Activated CD4-positive, alpha-beta T cell treated with anti-CD3 and anti-CD28 coated beads, Interleukin-2, Interleukin-6, amounts not matched to agents 100 ng/mL and 50 ng/mL, durations not matched to agents 16 hours and 8 hours (primary cell): ENCODE measurements around the gene ZNF593.
A peak's percentile ranks its signal among the peaks of the same experiment; 100 is the strongest.

Experiments used
- DNase-seq: peaks from one replicate; pipeline ENCODE4 v3.0.0-alpha.2; 2020

Gene ZNF593

GRCh38 chr1:26169669-26170471 is at the start of gene ZNF593:
Gene ZNF593 (plus strand): TSS chr1:26169908. CDS start chr1:26169984, 76 bp downstream.
- peak; percentile 95 for DNase-seq

- DNase-seq: no peak
These were observed 47.6 kb upstream of the ZNF593 start for GRCh38 chr1:26121854-26122773.

DNA sequence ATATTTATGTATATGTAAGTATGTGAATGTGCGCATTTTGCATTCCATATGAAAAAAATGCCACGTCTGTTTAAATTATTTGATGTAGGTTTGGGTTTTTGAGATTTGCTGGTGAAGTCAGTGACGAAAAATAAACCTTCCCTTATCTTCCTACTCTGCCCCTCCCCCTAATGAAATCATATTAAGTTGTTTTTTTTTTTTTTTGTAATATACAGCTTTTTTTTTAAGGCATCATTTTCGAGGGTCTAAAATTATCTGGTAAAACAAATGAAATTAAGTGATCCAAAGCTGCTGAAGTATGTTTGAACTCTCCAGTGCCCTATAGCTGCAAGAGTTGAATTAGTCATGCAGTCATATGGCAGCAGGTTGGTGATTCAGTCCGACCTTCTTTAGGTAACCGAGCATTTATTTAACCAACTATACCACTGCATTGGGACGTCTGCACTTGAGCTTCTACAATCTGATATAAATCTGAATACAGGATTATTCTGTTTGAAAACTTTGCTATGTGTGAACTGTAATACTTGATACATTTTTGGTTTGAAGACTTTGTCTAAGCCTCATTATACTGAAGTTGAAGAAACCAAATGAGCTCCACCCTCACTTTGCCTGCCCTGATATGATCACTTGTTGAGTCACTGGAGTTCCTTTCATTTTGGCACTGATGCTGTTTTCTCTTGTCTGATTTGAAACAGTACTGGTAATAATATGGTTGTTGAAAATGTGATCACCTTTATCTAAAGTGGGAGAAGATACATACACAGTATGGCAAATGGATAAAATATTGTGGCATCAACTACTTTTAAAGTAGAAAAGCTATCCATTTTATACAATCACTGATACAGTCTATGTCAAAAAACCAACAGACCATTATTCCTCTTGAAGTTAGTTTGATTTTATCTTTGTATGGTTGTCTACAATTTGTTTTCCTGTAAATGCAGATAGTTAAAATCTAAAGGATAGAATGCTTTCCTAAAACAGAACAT is 46.4 kb upstream of the ZNF593 start:
- DNase-seq: peak; percentile 59

DNA sequence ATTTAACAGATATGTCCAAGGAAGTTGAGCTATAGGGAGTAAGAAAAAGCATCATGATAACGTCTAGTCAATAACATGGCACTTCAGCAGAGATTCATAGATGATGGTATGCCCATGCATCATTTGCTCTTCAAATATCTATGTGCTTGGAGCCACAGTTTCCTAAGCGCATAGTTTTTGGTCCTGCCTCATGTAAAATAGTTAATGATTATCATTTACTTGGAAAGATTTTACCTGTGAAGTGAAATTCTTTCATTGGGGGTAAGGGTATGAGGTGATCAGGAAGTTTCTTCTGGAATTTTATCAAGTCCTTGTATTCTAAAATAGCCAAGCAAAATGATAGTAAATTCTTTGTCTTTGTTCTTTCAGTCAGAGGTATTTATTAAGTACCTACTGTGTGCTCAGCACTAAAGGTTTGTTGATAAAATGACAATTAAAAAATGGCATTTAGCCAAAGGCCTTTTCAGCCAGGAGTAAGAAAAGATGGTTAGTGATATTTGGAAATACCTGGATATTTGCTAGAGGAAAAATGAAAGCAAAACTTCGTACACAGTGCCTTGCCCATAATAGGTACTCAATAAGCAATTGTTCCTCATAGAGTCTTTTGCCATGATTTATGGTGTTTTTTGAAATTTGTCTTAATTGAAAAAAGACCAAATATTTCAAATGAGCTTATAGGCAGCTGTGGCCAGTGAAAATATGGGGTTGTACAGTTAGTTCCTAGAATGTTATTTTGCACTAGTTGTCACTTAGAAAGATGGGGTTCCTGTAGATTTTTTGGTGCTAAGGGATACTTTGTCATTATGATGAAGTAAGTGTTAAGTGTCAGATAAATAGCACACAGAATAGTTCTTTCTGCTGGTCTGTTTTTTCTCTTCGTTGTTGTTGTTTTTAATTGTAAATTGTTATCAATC is 45.0 kb upstream of the ZNF593 start:
- DNase-seq: no peak

DNA sequence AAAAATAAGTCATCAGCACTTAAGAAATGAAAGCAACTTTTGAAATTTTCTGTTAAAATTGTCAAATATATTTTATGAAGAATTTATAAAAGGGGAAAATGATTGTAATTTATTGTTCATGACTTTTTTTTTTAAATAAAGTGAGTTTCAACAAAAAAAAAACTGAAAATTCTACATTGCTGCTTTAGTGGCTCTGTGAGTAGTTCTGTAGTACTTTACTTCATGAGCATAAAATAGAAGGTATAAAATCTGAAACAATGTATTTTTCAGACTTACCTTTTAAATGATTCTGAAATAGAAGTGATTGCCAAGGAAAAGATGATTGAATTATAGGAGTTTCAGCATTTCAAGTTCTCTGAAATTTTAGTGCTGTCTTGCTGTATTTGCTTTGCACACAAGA is 44.3 kb upstream of the ZNF593 start:
- DNase-seq: no peak

GRCh38 chr1:26125946-26126320 is 43.8 kb upstream of the ZNF593 start:
- no peak for DNase-seq

DNA sequence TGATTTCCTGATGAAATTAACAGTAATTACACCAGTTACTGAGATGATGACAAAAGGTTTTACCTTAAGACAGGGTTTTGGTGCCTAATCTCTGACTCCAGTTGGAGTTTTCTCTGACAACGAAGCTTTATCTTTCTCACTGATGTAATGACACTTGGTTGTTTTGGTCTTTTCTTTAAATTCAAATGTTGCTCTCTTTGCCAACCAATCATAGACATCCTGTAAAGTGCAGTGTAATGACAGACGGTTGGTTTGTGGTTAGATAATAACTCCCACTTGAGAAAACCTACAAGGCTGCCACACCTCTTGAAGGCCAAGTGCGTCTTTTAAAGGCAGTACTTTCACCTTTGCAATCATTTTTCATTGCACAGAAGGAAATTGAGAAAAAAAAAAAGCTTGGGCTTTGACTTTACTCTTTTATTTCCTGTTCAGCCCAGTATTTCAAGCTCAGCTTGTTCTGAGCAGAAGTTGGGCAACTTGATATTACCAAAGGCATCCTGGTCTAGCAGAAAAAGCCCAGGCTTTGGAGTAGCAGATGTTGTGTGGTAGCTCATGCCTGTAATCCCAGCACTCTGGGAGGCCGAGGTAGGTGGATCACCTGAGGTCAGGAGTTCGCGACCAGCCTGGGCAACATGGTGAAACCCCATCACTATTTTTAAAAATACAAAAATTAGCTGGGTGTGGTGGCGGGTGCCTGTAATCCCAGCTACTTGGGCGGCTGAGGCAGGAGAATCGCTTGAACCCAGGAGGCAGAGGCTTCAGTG is 43.2 kb upstream of the ZNF593 start:
- DNase-seq: peak; percentile 87

DNA sequence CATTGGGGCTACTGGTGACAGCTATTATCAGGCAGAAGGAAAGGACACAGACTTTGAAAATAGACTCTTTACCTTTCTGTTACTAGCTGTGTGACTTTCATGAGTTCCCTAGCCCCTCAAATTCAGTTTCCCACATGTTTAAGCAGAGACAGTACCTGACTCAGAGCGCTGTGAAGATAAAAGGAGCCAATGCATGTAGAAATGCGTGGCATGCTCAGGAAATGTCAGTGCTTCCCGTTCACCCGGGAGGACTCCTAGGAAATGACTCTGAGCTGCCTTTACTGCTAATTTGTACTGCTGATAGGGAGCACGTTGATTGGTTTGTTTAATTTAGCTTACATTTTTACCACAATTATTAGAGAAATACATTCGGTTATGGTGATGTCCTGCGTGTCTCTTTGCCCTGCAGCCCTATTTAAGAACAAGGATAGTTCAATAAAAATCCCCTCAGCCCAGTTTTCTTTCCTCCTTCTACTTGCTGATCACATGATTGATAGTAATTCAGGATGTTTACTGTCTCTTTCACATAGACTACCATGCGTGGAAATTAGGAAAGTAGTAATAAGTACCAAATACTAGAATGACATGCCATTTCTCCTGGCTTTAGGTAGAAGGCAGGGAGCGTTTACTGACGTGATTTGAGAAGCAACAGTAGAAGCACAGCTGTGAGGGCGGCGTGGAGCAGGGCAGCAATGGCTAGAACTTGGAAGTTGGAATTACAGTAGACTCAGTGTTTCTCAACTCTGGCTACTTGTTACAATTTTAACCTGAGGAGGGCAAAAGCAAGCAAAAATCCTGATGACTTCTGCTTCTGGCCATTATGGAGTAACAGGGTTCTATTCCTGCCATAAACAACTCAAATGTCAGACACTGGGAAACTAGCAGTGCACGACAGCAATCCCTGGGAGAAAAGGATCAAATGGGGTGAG is 42.2 kb upstream of the ZNF593 start:
- DNase-seq: peak; percentile 20

- no peak for DNase-seq
These were observed 39.9 kb upstream of the ZNF593 start for GRCh38 chr1:26129778-26130177.

GRCh38 chr1:26130695-26131094 is 39.0 kb upstream of the ZNF593 start:
- no peak for DNase-seq

DNA sequence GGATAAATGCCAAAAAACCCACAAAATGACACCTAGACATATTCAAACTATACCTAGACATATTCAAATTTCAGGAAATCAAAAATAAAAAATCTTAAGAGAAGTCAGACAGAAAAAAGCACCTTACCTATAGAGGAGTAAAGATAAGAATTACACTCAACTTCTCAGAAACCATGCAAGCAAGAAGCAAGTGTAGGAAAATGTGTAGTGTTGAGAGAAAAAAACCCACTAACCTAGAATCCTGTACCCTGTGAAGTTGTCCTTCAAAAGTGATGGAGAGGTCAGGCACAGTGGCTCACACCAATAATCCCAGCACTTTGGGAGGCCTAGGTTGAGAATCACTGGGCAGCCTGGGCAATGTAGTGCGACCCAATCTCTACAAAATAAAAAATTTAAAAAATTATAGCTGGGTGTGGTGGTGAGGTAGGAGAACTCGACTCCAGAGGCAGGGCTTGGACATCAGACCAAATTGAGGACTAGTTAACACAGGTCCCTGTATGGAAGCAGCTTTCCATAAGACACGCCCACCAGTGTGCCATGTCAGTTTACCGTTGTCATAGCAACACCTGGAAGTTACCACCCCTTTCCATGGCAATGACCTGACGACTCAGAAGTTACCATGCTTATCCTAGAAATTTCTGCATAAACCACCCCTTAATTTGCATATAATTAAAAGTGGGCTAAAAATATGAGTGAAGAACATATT is 37.4 kb upstream of the ZNF593 start:
- no peak for DNase-seq

DNA sequence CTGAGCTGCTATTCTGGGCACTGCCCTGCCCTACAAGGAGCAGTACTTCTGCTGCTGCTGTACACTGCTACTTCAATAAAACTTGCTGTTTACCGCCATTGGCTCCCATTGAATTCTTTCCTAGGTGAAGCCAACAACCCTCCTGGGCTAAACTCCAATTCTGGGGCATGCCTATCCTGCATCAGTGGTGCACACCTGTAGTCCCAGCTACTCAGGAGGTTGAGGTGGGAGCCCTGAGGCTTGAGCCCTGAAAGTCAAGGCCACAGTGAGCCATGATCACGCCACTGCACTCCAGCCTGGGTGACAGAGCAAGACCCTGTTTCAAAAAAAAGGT is 36.9 kb upstream of the ZNF593 start:
- no peak for DNase-seq

DNA sequence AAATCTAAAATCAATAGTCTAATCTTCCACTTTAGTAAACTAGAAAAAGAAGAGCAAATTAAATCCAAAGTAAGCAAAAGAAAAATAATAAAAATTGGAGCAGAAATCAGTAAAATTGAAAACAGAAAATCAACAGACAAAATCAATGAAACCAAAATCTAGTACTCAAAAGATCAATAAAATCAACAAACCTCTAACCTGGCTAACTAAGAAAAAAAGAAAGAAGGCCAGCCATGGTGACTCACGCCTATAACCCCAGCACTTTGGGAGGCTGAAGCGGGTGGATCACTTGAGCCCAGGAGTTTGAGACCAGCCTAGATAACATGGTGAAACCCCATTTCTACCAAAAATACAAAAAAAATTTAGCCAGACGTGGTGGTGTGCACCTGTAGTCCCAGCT is 35.2 kb upstream of the ZNF593 start:
- no peak for DNase-seq

DNA sequence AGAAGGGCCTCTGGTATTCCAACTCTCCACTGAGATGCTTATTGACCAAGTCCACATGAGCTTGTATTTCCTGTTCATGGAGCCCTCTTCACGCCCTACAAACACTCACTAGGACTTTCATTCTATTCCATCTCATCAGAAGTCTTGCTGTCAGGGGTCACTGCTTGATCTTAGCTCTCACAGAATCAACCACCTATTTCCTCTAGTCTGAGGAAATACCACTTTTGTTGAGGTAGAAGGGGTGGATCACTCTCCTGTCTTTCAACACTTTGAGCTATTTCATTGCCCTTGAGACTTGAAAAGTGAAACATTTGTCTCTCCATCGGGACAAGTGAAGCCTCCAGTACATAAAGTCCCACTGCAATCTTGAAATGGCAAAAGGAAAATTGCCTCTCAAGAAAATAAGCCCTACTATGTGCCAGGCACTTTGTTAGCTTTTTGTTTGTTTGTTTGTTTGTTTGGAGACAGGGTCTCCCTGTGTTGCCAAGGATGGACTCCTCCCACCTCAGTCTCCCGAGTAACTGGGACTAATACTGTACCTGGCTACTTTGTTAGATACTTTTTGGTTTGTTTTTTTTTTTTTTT is 30.6 kb upstream of the ZNF593 start:
- DNase-seq: no peak

- no peak for DNase-seq
These were observed 27.5 kb upstream of the ZNF593 start for GRCh38 chr1:26142159-26142558.

GRCh38 chr1:26145041-26145959 is 24.4 kb upstream of the ZNF593 start:
- DNase-seq: peak; percentile 83

DNA sequence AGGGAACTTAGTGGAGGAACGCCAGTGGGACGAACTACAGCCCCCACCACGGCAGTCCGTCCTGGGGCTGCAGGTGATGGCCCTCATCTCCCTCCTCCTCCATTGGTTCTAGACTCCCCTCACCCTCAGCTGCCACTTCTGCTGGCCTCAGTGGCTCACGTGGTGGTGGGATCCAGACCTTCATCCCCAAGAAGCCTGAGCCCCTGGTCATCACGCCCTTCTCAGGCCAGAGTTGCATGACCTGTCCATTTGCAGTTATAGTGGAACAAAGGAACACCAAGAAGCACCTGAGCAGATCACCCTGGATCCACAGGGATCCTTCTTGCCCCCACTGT is 23.8 kb upstream of the ZNF593 start:
- DNase-seq: no peak

- DNase-seq: no peak
These were observed 20.8 kb upstream of the ZNF593 start for GRCh38 chr1:26148887-26149286.
